CD4-positive, alpha-beta T cell (primary cell): ENCODE results near the gene DHX9. TPM values are rescaled to one million over a fixed set of nuclear protein-coding genes. Genes with fewer than 3 reads are reported as not detected.

Experiments
- ATAC-seq: fragments of 200-7000 bp; cut with Tn5 transposase; one replicate; pipeline ENCODE4 v1.10.0; 2022; ENCODE audit warnings: mild to moderate bottlenecking; ENCODE audit not compliant: poor library complexity
- CTCF ChIA-PET: fragments of 350-600 bp; sonication (Branson Sonifier 250); formaldehyde crosslinking; loops from one replicate; lab custom pipeline; 2021; ENCODE audit warnings: antibody characterized with exemption, inconsistent platforms; lab: Charles Lee
- POLR2A ChIA-PET: fragments of 350-600 bp; sonication (Branson Sonifier 250); formaldehyde crosslinking; loops from one replicate; lab custom pipeline; 2021; ENCODE audit warnings: antibody characterized with exemption, inconsistent platforms; lab: Charles Lee
- DNase-seq, 14 experiments: peaks; one replicate each; pipeline ENCODE4 v3.0.0-alpha.2; 2013 to 2020; ENCODE audit warnings: mixed read lengths in 2 of 14
- H3K27ac ChIP-seq, 2 donors: one replicate each; pipeline versions ENCODE4 v1.5.1 to v1.7.0; 2013; ENCODE audit warnings: low read length in 2 of 2, low read depth in 1 of 2, mild to moderate bottlenecking in 1 of 2
- H3K27me3 ChIP-seq, 2 experiments: 1 replicate in 1 of 2; 2 replicates in 1 of 2; pipeline versions ENCODE4 v1.6.1 to v1.7.0; 2013; ENCODE audit warnings: low read length in 2 of 2, control low read depth in 1 of 2, mild to moderate bottlenecking in 1 of 2, moderate library complexity in 1 of 2; ENCODE audit not compliant: insufficient read depth in 2 of 2, control insufficient read depth in 1 of 2
- H3K36me3 ChIP-seq: one replicate; pipeline ENCODE4 v1.6.1; 2013; ENCODE audit warnings: low read length, control low read depth; ENCODE audit not compliant: insufficient read depth
- H3K4me1 ChIP-seq: one replicate; pipeline ENCODE4 v1.6.1; 2013; ENCODE audit warnings: low read length, control low read depth; ENCODE audit not compliant: insufficient read depth
- H3K4me3 ChIP-seq: one replicate; pipeline ENCODE4 v1.5.1; 2013; ENCODE audit warnings: mild to moderate bottlenecking, low read length, moderate library complexity
- H3K9me3 ChIP-seq, 2 experiments: 1 replicate in 1 of 2; 2 replicates in 1 of 2; pipeline versions ENCODE4 v1.6.1 to v1.7.0; 2013; ENCODE audit warnings: low read length in 2 of 2, mild to moderate bottlenecking in 2 of 2, control low read depth in 1 of 2, moderate library complexity in 1 of 2; ENCODE audit not compliant: control insufficient read depth in 1 of 2, insufficient read depth in 1 of 2
- H3K27ac Mint-ChIP-seq: one replicate; pipeline ENCODE4 v1.8.0; 2020; ENCODE audit warnings: mixed read lengths
- H3K27me3 Mint-ChIP-seq: one replicate; pipeline ENCODE4 v1.8.0; 2021; ENCODE audit warnings: mixed read lengths
- H3K36me3 Mint-ChIP-seq: one replicate; pipeline ENCODE4 v1.8.0; 2021; ENCODE audit warnings: low read depth, mixed read lengths
- H3K4me1 Mint-ChIP-seq: one replicate; pipeline ENCODE4 v1.8.0; 2021; ENCODE audit warnings: low read depth, mixed read lengths
- H3K4me3 Mint-ChIP-seq: one replicate; pipeline ENCODE4 v1.8.0; 2020; ENCODE audit warnings: mild to moderate bottlenecking, mixed read lengths
- H3K9me3 Mint-ChIP-seq: one replicate; pipeline ENCODE4 v1.8.0; 2020; ENCODE audit warnings: mixed read lengths
- intact Hi-C, 2 experiments: fragments of 100-400 bp; cut with DNase I in 1 of 2; cut with micrococcal nuclease in 1 of 2; formaldehyde crosslinking; loops; one replicate each; pipeline versions ENCODE4 v1.15.1 to v1.9.0; 2023 to 2025; cut with DNase I, micrococcal nuclease
- total RNA-seq, 174 experiments: library from RNA in 2 of 174; stranded (reverse) in 2 of 174; gene quantifications; one replicate each; pipeline ENCODE4 v1.2.3 and lab custom pipeline; 2021 to 2026
- TF ChIP-seq, protein P1 (sequence below): fragments of 200-600 bp; IDR thresholded peaks from one replicate; pipeline ENCODE4 v1.8.0; 2022; ENCODE audit warnings: antibody characterized with exemption, mild to moderate bottlenecking

Gene DHX9
- total RNA-seq, 2 experiments from 2014 or later = 338 to 353 TPM

DNA sequence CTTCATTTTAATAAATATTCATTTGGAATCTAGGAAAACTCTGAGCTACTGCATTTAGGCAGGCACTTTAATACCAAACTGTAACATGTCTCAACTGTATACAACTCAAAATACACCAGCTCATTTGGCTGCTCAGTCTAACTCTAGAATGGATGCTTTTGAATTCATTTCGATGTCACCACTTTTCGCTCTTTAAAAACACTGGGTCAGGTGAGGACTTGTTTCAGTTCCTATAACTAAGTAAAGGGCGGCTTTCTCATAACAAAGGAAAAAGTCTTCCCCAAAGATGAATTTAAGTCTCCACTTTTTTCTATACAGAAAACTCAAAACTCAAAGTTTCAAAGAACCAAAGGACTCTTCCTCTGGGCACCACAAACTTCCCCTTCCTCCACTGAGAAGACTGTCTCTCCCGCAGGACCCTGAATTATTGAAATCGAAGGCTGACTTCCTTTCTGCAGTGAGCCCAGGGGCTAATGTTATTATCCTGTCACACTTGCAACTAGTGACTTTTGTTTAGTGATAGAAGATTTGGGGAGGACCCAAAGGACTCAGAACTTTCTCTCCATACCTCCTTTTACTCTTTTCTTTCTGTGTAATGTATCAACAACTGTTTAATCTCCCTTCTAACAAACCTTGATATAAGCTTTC lies 9.7 kb upstream of the DHX9 start:
- CTCF ChIA-PET = no interaction called here
- H3K27me3 ChIP-seq = no peaks in the 10 kb centered on the region
- TF ChIP-seq, protein P1, sequence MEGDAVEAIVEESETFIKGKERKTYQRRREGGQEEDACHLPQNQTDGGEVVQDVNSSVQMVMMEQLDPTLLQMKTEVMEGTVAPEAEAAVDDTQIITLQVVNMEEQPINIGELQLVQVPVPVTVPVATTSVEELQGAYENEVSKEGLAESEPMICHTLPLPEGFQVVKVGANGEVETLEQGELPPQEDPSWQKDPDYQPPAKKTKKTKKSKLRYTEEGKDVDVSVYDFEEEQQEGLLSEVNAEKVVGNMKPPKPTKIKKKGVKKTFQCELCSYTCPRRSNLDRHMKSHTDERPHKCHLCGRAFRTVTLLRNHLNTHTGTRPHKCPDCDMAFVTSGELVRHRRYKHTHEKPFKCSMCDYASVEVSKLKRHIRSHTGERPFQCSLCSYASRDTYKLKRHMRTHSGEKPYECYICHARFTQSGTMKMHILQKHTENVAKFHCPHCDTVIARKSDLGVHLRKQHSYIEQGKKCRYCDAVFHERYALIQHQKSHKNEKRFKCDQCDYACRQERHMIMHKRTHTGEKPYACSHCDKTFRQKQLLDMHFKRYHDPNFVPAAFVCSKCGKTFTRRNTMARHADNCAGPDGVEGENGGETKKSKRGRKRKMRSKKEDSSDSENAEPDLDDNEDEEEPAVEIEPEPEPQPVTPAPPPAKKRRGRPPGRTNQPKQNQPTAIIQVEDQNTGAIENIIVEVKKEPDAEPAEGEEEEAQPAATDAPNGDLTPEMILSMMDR = no peak
- ATAC-seq (no peak), DNase-seq (no peak)
- no peak overlapping the region for H3K4me3 ChIP-seq
- no peaks in the 10 kb centered on the region for H3K4me1 ChIP-seq
- POLR2A ChIA-PET = interaction anchor here (1.6 kb wide), 1 partner anchor 11 kb away, joined by 4 read pairs; no protein-coding TSS in a partner anchor
- no peaks in the 10 kb centered on the region for H3K9me3 Mint-ChIP-seq
- no peaks in the 10 kb centered on the region for H3K4me1 Mint-ChIP-seq
- H3K36me3 ChIP-seq = no peaks in the 10 kb centered on the region
- no peaks in the 10 kb centered on the region for H3K9me3 ChIP-seq
- intact Hi-C loops = no loop called here
- H3K27me3 Mint-ChIP-seq = no peaks in the 10 kb centered on the region
- no peak overlapping the region for H3K27ac Mint-ChIP-seq
- H3K36me3 Mint-ChIP-seq = peaks cover 8% of the 10 kb centered on the region
- H3K27ac ChIP-seq = no peak overlapping the region
- H3K4me3 Mint-ChIP-seq = no peak overlapping the region

DNA sequence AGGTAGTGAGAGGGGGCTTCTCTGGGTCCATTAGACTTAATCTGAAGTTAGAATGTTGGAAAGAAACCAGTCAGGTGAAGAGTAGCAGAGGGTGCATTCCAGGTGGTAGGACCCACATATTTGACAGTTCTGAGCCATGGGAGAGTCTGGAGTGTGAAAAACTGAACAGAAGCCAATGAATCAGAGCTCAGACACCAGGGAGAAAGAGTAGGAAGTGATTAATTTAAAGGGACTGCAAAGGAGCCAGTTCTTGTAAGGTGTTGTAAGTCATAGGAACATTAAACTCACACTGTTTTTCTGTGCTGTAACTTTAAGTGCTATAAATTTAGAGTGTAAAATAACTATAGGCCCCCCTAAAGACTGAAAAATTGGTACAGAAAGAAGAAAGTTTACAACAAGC lies 5.9 kb upstream of the DHX9 start:
- H3K36me3 Mint-ChIP-seq = peaks cover 5% of the 10 kb centered on the region
- no peak overlapping the region for H3K4me3 Mint-ChIP-seq
- no peaks in the 10 kb centered on the region for H3K4me1 Mint-ChIP-seq
- Histone ChIP-seq H3K27ac (no peak overlapping the region), H3K9me3 (no peaks in the 10 kb centered on the region), H3K27me3 (no peaks in the 10 kb centered on the region), H3K4me3 (no peak overlapping the region), H3K4me1 (peaks cover under 1% of the 10 kb centered on the region), H3K36me3 (no peaks in the 10 kb centered on the region)
- ATAC-seq = no peak
- no peak for DNase-seq
- ChIA-PET POLR2A (no interaction called here), CTCF (no interaction called here)
- no peak overlapping the region for H3K27ac Mint-ChIP-seq
- TF ChIP-seq, protein P1 = no peak
- intact Hi-C loops = loop anchor here in 1 of 2 experiments (10.0 kb wide), 1 partner anchor 808 kb away; no protein-coding TSS in a partner anchor
- H3K9me3 Mint-ChIP-seq = no peaks in the 10 kb centered on the region
- no peaks in the 10 kb centered on the region for H3K27me3 Mint-ChIP-seq

DNA sequence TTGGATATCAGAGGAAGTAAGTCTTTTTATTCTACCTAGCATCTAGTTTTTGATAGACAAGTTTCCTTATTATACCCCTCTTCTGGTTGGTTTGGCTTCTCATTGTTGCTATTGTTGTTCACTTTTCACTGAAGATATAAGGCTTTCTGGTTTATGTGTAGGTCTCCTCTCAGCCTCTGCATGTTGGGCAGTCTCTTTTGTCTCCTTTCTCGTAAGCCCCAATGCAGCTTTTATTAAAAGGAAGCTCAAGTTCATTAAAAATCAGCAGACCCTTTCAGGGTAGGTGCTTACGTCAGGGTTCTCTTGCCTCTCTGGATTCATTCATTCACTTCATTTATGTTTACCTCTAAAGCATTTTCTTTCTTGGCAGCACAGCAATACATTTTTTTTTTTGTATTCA lies 4.8 kb upstream of the DHX9 start:
- CTCF ChIA-PET = interaction anchor here (1.2 kb wide), 1 partner anchor 238 kb away, joined by 5 read pairs; no protein-coding TSS in a partner anchor
- Mint-ChIP-seq H3K27me3 (no peaks in the 10 kb centered on the region), H3K4me3 (no peak overlapping the region), H3K27ac (no peak overlapping the region), H3K36me3 (peaks cover 11% of the 10 kb centered on the region), H3K4me1 (peaks cover 5% of the 10 kb centered on the region), H3K9me3 (no peaks in the 10 kb centered on the region)
- DNase-seq = no peak
- no peaks in the 10 kb centered on the region for H3K36me3 ChIP-seq
- TF ChIP-seq, protein P1 = no peak
- no peak overlapping the region for H3K27ac ChIP-seq
- no peaks in the 10 kb centered on the region for H3K27me3 ChIP-seq
- no peak for ATAC-seq
- intact Hi-C loops = loop anchor here in 1 of 2 experiments (2.0 to 10.0 kb wide), 2 partner anchors 42 to 810 kb away; no protein-coding TSS in a partner anchor
- no peaks in the 10 kb centered on the region for H3K9me3 ChIP-seq
- H3K4me1 ChIP-seq = peaks cover 8% of the 10 kb centered on the region
- POLR2A ChIA-PET = no interaction called here
- H3K4me3 ChIP-seq = no peak overlapping the region
